A549 (cell line): Measurements from ENCODE around the gene RYR3. TPM values are rescaled to one million over a fixed set of nuclear protein-coding genes. Genes with fewer than 3 reads are reported as not detected.

Experiments used
- ATAC-seq, 2 experiments: fragments of 200-7000 bp in 1 of 2; fragments of >200 bp in 1 of 2; cut with Nextera tagmentation in 1 of 2; cut with Tn5 transposase in 1 of 2; 3 replicates each; pipeline versions ENCODE4 v1.8.0 to v1.9.1; 2018 to 2020; ENCODE audit warnings: mild to moderate bottlenecking in 1 of 2, moderate library complexity in 1 of 2
- CTCF ChIA-PET: fragments of 300-600 bp; sonication (Branson Sonifier 250); formaldehyde crosslinking; extraction: SDS; loops from one replicate; lab custom pipeline; 2021; ENCODE audit warnings: antibody characterized with exemption, inconsistent platforms; lab: Yijun Ruan, JAX
- POLR2A ChIA-PET: fragments of 350-600 bp; formaldehyde crosslinking; extraction: SDS; loops from one replicate; lab custom pipeline; 2021; ENCODE audit warnings: antibody characterized with exemption, inconsistent platforms; lab: Yijun Ruan, JAX
- DNase-seq, 2 experiments: peaks; one replicate each; pipeline versions ENCODE4 v3.0.0 to v3.0.0-alpha.2; 2011 to 2016; ENCODE audit warnings: low read depth in 1 of 2, low spot score in 1 of 2
- FAIRE-seq: peaks from 2 replicates; lab custom pipeline; 2011; peaks lifted over from hg19 to GRCh38; lab: Jason Lieb, UNC
- H3K27ac ChIP-seq, 2 experiments: fragments of >200 bp; sonication (Bioruptor Twin); formaldehyde crosslinking; 3 replicates each; pipeline ENCODE4 v1.5.1; 2016 to 2017
- H3K4me1 ChIP-seq: fragments of >200 bp; sonication (Bioruptor Twin); formaldehyde crosslinking; 3 replicates; pipeline ENCODE4 v1.6.1; 2016
- H3K4me2 ChIP-seq: fragments of >200 bp; sonication (Bioruptor Twin); formaldehyde crosslinking; 3 replicates; pipeline ENCODE4 v1.6.1; 2016
- H3K4me3 ChIP-seq: fragments of >200 bp; sonication (Bioruptor Twin); formaldehyde crosslinking; 3 replicates; pipeline ENCODE4 v1.5.1; 2016
- H3K9me3 ChIP-seq: fragments of >200 bp; sonication (Bioruptor Twin); formaldehyde crosslinking; 3 replicates; pipeline ENCODE4 v1.6.1; 2016
- BCL3 ChIP-seq: fragments of >200 bp; sonication (Bioruptor Twin); formaldehyde crosslinking; IDR thresholded peaks from 3 replicates; pipeline ENCODE4 v1.6.1; 2016
- BHLHE40 ChIP-seq: IDR thresholded peaks from 2 replicates; pipeline ENCODE4 v1.6.1; 2012; ENCODE audit warnings: low read depth, low read length, inconsistent platforms
- CHD2 ChIP-seq: fragments of 150-350 bp; IDR thresholded peaks from 2 replicates; pipeline ENCODE4 v1.6.1; 2014; ENCODE audit warnings: low read length; ENCODE audit not compliant: partially characterized antibody
- EHF ChIP-seq: fragments of 250-450 bp; sonication (Bioruptor Pico); IDR thresholded peaks from 2 replicates; pipeline ENCODE4 v1.5.0; 2020; ENCODE audit warnings: mild to moderate bottlenecking
- ESRRA ChIP-seq: fragments of 150-350 bp; IDR thresholded peaks from 2 replicates; pipeline ENCODE4 v1.6.1; 2014; ENCODE audit warnings: mild to moderate bottlenecking, low read length, borderline replicate concordance
- GATA3 ChIP-seq: IDR thresholded peaks from 2 replicates; pipeline ENCODE4 v1.6.1; 2012; ENCODE audit warnings: borderline replicate concordance
- HDAC2 ChIP-seq: fragments of 200-600 bp; sonication (generic); IDR thresholded peaks from 2 replicates; pipeline ENCODE4 v1.6.1; 2016
- HMGXB4 ChIP-seq: fragments of 250-450 bp; sonication (Bioruptor Pico); IDR thresholded peaks from 2 replicates; pipeline ENCODE4 v1.5.0; 2021; ENCODE audit warnings: mild to moderate bottlenecking, moderate library complexity, borderline replicate concordance
- HOXA7 ChIP-seq: fragments of 250-450 bp; sonication (Bioruptor Pico); IDR thresholded peaks from 2 replicates; pipeline ENCODE4 v1.5.0; 2020; ENCODE audit warnings: mild to moderate bottlenecking, moderate library complexity
- HOXB5 ChIP-seq: fragments of 250-450 bp; sonication (Bioruptor Pico); IDR thresholded peaks from 2 replicates; pipeline ENCODE4 v1.5.0; 2020; ENCODE audit warnings: mild to moderate bottlenecking, moderate library complexity
- JUN ChIP-seq, 2 experiments: fragments of >200 bp; sonication (Bioruptor Twin); formaldehyde crosslinking; IDR thresholded peaks; 2 replicates in 1 of 2; 3 replicates in 1 of 2; pipeline ENCODE4 v1.6.1; 2016 to 2017
- MAFK ChIP-seq: fragments of 450-650 bp; IDR thresholded peaks from 2 replicates; pipeline ENCODE4 v1.6.1; 2014; ENCODE audit not compliant: partially characterized antibody
- MAX ChIP-seq: IDR thresholded peaks from 2 replicates; pipeline ENCODE4 v1.6.1; 2012
- MAZ ChIP-seq: fragments of 150-350 bp; IDR thresholded peaks from 2 replicates; pipeline ENCODE4 v1.6.1; 2014; ENCODE audit warnings: antibody characterized with exemption, low read depth, low read length, borderline replicate concordance
- NPAS2 ChIP-seq: fragments of 250-450 bp; sonication (Bioruptor Pico); IDR thresholded peaks from 2 replicates; pipeline ENCODE4 v1.8.0; 2022; ENCODE audit warnings: mild to moderate bottlenecking, moderate library complexity, borderline replicate concordance
- NR3C1 ChIP-seq: fragments of >200 bp; sonication (Bioruptor Twin); formaldehyde crosslinking; IDR thresholded peaks from 3 replicates; pipeline ENCODE4 v1.6.1; 2017
- PBX3 ChIP-seq: IDR thresholded peaks from 2 replicates; pipeline ENCODE4 v1.6.1; 2012
- POLR2A ChIP-seq: IDR thresholded peaks from 2 replicates; pipeline ENCODE4 v1.6.1; 2012; ENCODE audit warnings: mild to moderate bottlenecking, low read length
- POLR2AphosphoS2 ChIP-seq: conservative IDR thresholded peaks from 2 replicates; pipeline ENCODE4 v1.6.1; 2012; ENCODE audit warnings: low read length, improper control_type of control experiment, inconsistent platforms
- RAD21 ChIP-seq, 2 experiments: fragments of >200 bp in 1 of 2; sonication (Bioruptor Twin) in 1 of 2; formaldehyde crosslinking in 1 of 2; IDR thresholded peaks in 1 of 2; conservative IDR thresholded peaks in 1 of 2; 2 replicates in 1 of 2; 3 replicates in 1 of 2; pipeline ENCODE4 v1.6.1; 2012 to 2018; ENCODE audit warnings: inconsistent platforms in 1 of 2
- RFX5 ChIP-seq: fragments of 450-650 bp; IDR thresholded peaks from 2 replicates; pipeline ENCODE4 v1.7.1; 2014; ENCODE audit warnings: antibody characterized with exemption, mild to moderate bottlenecking, moderate library complexity
- RNF2 ChIP-seq: fragments of 200-600 bp; sonication (generic); IDR thresholded peaks from 2 replicates; pipeline ENCODE4 v1.6.1; 2016; ENCODE audit warnings: low read depth, mild to moderate bottlenecking, antibody characterized with exemption, moderate library complexity, borderline replicate concordance
- ZSCAN20 ChIP-seq: fragments of 250-450 bp; sonication (Bioruptor Pico); IDR thresholded peaks from 2 replicates; pipeline ENCODE4 v1.8.0; 2022; ENCODE audit warnings: mild to moderate bottlenecking, moderate library complexity
- WGBS: methylation state at CpG from one replicate; pipeline ENCODE4 v1.1.6; 2017; ENCODE audit errors: missing lambda C conversion rate; 5-methylcytosine and 5-hydroxymethylcytosine counted together
- polyA plus RNA-seq, 4 experiments: library from polyadenylated mRNA; depleted of rRNA in 3 of 4; stranded (reverse); fragments of >200 nt; fragmentation: RNase III in 1 of 4; extraction: RNeasy Plus Mini Kit Qiagen cat#74134 plus additional on column Dnase treatment in 1 of 4; gene quantifications; 2 replicates in 3 of 4; 3 replicates in 1 of 4; pipeline ENCODE4 v1.2.3, GENCODE V29; 2011 to 2017

The RYR3 gene
- polyA plus RNA-seq, 2 of the 4 experiments (the other 2 are of a cell fraction), result 0.03 TPM; not detected in 1

- TF ChIP-seq ESRRA (no peak), BCL3 (no peak), MAZ (no peak), RFX5 (no peak), EHF (no peak), RAD21 (conservative IDR thresholded peaks at IDR 0.05 in 1 of 2, IDR thresholded peaks at IDR 0.05 in 1 of 2) (no peak), HOXB5 (CRISPR knock-in tag) (no peak)
- no peak overlapping the region for H3K4me3 ChIP-seq
- no peak for DNase-seq
- H3K9me3 ChIP-seq, result no peaks in the 10 kb centered on the region
- no peak overlapping the region for H3K4me2 ChIP-seq
- POLR2A ChIA-PET, result no interaction called here
- CTCF ChIA-PET, result interaction anchor here (0.7 kb wide), 1 partner anchor 7 kb away, joined by 3 read pairs; no protein-coding TSS in a partner anchor
- no peak overlapping the region for H3K27ac ChIP-seq
- 16% methylated on average over 3 of the region's 3 CpGs for WGBS
- no peak for FAIRE-seq
- ATAC-seq, result no peak
- H3K4me1 ChIP-seq, result no peaks in the 10 kb centered on the region
Observed at GRCh38 chr15:33371159-33371558, 60.4 kb downstream of the RYR3 start.

- POLR2A ChIA-PET, result no interaction called here
- H3K9me3 ChIP-seq, result no peaks in the 10 kb centered on the region
- 21% methylated on average over 5 of the region's 5 CpGs for WGBS
- TF ChIP-seq RNF2 (no peak), ESRRA (no peak), POLR2AphosphoS2 (no peak), MAZ (no peak), RFX5 (no peak)
- DNase-seq (no peak), ATAC-seq (no peak), FAIRE-seq (peak; percentile 7)
- CTCF ChIA-PET, result interaction anchor here (0.6 to 1.3 kb wide), 2 partner anchors 12 to 64 kb away, joined by 3 read pairs; partner anchors contain the start of gene RYR3
- no peaks in the 10 kb centered on the region for H3K4me1 ChIP-seq
- no peak overlapping the region for H3K4me3 ChIP-seq
- H3K27ac ChIP-seq, result no peak overlapping the region
- no peak overlapping the region for H3K4me2 ChIP-seq
Observed at GRCh38 chr15:33374226-33374914, 63.6 kb downstream of the RYR3 start.

- ChIA-PET CTCF (interaction anchor here (0.6 kb wide), 1 partner anchor 65 kb away, joined by 3 read pairs; the partner anchor contains the start of gene RYR3), POLR2A (no interaction called here)
- Histone ChIP-seq H3K4me1 (no peaks in the 10 kb centered on the region), H3K9me3 (no peaks in the 10 kb centered on the region), H3K27ac (no peak overlapping the region), H3K4me3 (no peak overlapping the region), H3K4me2 (no peak overlapping the region)
- FAIRE-seq, result no peak
- DNase-seq, result no peak
- WGBS, result 16% methylated on average over 5 of the region's 5 CpGs
- ATAC-seq, result no peak
- TF ChIP-seq HDAC2 (no peak), NPAS2 (CRISPR knock-in tag) (no peak), ZSCAN20 (no peak), ESRRA (no peak), NR3C1 (no peak), GATA3 (no peak), HMGXB4 (CRISPR knock-in tag) (no peak), HOXA7 (CRISPR knock-in tag) (no peak), MAFK (no peak)
Observed at GRCh38 chr15:33375236-33375635, 64.5 kb downstream of the RYR3 start.

GRCh38 chr15:33377204-33377603, 66.4 kb downstream of the RYR3 start:
- ChIA-PET POLR2A (no interaction called here), CTCF (no interaction called here)
- Histone ChIP-seq H3K4me3 (no peak overlapping the region), H3K4me2 (no peak overlapping the region), H3K4me1 (no peaks in the 10 kb centered on the region), H3K27ac (no peak overlapping the region), H3K9me3 (no peaks in the 10 kb centered on the region)
- DNase-seq, result no peak
- WGBS, result 56% methylated on average over 4 of the region's 4 CpGs
- no peak for ATAC-seq
- TF ChIP-seq POLR2A, result no peak
- no peak for TF ChIP-seq JUN (IDR thresholded peaks at IDR 0.05)
- no peak for TF ChIP-seq HOXB5 (CRISPR knock-in tag)
- no peak for TF ChIP-seq CHD2
- TF ChIP-seq PBX3, result no peak
- no peak for TF ChIP-seq BHLHE40
- TF ChIP-seq MAX, result no peak
- TF ChIP-seq NPAS2 (CRISPR knock-in tag), result no peak
- no peak for FAIRE-seq
